Measurements from ENCODE around the gene APBB2. TPM values are rescaled to one million over a fixed set of nuclear protein-coding genes. Genes with fewer than 3 reads are reported as not detected.
"Not testable (repeated sequence)": the region's sequence is repeated elsewhere in the genome, so short reads cannot be mapped to it uniquely, and the experiment has no call there.

APBB2 gene
- polyA plus RNA-seq, 1 donor from 2014 or later: 0.23 TPM

GRCh38 chr4:41052287-41052686, 162.1 kb downstream of the APBB2 start:
- no peaks in the 10 kb centered on the region for H3K4me1 Mint-ChIP-seq
- peaks cover 0 to 2% (median 2%) of the 10 kb centered on the region in 3 donors for H3K9me3 Mint-ChIP-seq
- peaks cover 5% of the 10 kb centered on the region for H3K36me3 Mint-ChIP-seq
- no peak overlapping the region for H3K27ac Mint-ChIP-seq
- peaks cover 8% of the 10 kb centered on the region for H3K27me3 Mint-ChIP-seq
- no peak overlapping the region for H3K4me3 Mint-ChIP-seq

- no peaks in the 10 kb centered on the region for H3K4me1 Mint-ChIP-seq
- H3K4me3 Mint-ChIP-seq: no peak overlapping the region
- peaks cover 8% of the 10 kb centered on the region for H3K27me3 Mint-ChIP-seq
- peaks cover 5% of the 10 kb centered on the region for H3K36me3 Mint-ChIP-seq
- no peak overlapping the region for H3K27ac Mint-ChIP-seq
- peaks cover 0 to 2% (median 0%) of the 10 kb centered on the region in 3 donors for H3K9me3 Mint-ChIP-seq
Observed at GRCh38 chr4:41050880-41051775, 163.2 kb downstream of the APBB2 start.

DNA sequence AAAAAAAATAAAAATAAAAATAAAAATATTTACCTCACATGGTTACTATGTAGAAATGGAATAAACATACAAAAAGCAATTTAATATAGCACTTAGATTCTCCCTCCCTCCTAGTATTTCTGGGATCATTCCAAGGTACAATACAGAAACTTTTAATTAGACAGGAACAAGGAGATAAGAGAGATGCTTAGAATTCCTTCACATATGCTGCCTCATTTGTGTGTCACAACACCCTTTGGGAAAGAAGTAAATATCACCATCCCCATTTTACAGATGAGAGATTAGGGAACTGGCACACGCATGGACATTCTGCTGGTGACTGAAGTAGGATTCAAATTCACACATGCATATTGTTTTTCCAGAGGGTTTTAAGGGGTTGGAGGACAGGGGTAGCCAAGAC, 164.2 kb downstream of the APBB2 start:
- no peak overlapping the region for H3K27ac Mint-ChIP-seq

DNA sequence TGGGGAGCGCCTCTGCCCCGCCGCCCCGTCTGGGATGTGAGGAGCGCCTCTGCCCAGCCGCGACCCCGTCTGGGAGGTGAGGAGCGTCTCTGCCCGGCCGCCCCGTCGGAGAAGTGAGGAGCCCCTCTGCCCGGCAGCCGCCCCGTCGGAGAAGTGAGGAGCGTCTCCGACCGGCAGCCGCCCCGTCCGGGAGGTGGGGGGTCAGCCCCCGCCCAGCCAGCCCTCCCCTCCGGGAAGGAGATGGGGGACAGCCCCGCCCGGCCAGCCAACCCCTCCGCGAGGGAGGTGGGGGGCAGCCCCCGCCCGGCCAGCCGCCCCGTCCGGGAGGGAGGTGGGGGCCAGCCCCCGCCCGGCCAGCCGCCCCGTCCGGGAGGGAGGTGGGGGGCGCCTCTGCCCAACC, 165.2 kb downstream of the APBB2 start:
- not testable (repeated sequence) for H3K27ac Mint-ChIP-seq, H3K4me1 Mint-ChIP-seq, H3K9me3 Mint-ChIP-seq, H3K36me3 Mint-ChIP-seq, H3K27me3 Mint-ChIP-seq, H3K4me3 Mint-ChIP-seq

More for the DNA sequence above, 164.2 kb downstream of the APBB2 start:
- Mint-ChIP-seq H3K27me3 (peaks cover 5% of the 10 kb centered on the region), H3K36me3 (peaks cover 5% of the 10 kb centered on the region), H3K4me1 (no peaks in the 10 kb centered on the region), H3K9me3 (peaks cover 0 to 5% (median 0%) of the 10 kb centered on the region in 3 donors), H3K4me3 (no peak overlapping the region)

GRCh38 chr4:41044791-41045190, 169.6 kb downstream of the APBB2 start:
- Mint-ChIP-seq H3K4me1 (no peaks in the 10 kb centered on the region), H3K4me3 (no peak overlapping the region), H3K27ac (no peak overlapping the region), H3K9me3 (peaks cover 0 to 12% (median 9%) of the 10 kb centered on the region in 3 donors), H3K27me3 (peaks cover 1% of the 10 kb centered on the region), H3K36me3 (no peaks in the 10 kb centered on the region)

- Mint-ChIP-seq H3K9me3 (peaks cover 0 to 12% (median 9%) of the 10 kb centered on the region in 3 donors), H3K27ac (no peak overlapping the region), H3K4me1 (no peaks in the 10 kb centered on the region), H3K36me3 (no peaks in the 10 kb centered on the region), H3K27me3 (peaks cover 1% of the 10 kb centered on the region), H3K4me3 (no peak overlapping the region)
Observed at GRCh38 chr4:41044165-41044564, 170.2 kb downstream of the APBB2 start.

DNA sequence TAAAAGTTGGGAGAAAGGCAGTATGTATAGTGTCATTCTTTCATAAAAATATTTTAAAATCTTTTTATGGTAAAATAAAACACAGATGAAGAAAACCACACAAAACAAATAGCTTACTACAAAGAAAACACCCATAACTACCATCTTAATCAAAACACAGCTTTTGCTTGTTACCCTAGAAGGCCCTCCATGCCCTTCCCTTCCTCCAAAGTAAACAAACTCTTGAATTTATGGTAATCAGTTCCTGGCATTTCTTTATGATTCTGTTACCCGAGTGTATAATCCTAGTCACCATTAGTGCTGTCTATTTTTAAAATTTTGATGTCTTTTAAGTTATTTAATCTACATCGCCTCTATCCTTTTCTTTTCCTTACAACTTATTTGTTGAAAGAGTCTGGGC, 170.9 kb downstream of the APBB2 start:
- no peak overlapping the region for H3K4me3 Mint-ChIP-seq

DNA sequence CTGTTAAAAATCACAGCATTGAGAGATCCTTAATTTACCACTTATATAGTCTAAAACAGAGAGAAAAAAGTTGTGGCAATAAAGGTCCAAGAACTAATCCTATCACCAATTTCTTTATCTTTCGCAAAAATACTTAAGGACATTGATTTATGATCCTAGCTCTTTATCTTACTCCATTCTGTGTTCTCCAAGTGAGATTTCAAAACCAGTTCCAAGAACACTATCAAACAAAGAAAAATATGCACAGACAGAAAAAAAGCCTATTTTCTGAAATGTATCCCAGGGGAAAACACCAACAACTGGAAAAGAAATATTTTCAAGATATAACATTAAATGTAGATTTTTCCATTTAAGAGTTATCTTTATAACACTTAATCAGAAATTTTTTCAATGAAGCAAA, 172.8 kb downstream of the APBB2 start:
- peaks cover 1% of the 10 kb centered on the region for H3K27me3 Mint-ChIP-seq
- H3K4me1 Mint-ChIP-seq: no peaks in the 10 kb centered on the region
- H3K4me3 Mint-ChIP-seq: no peak overlapping the region
- H3K27ac Mint-ChIP-seq: no peak overlapping the region
- H3K9me3 Mint-ChIP-seq: peaks cover 0 to 10% (median 9%) of the 10 kb centered on the region in 3 donors
- no peaks in the 10 kb centered on the region for H3K36me3 Mint-ChIP-seq

More for the DNA sequence above, 170.9 kb downstream of the APBB2 start:
- Mint-ChIP-seq H3K27ac (no peak overlapping the region), H3K9me3 (peaks cover 0 to 12% (median 9%) of the 10 kb centered on the region in 3 donors), H3K36me3 (no peaks in the 10 kb centered on the region), H3K27me3 (peaks cover 1% of the 10 kb centered on the region), H3K4me1 (no peaks in the 10 kb centered on the region)

- no peaks in the 10 kb centered on the region for H3K36me3 Mint-ChIP-seq
Observed at GRCh38 chr4:41039317-41039716, 175.0 kb downstream of the APBB2 start.

DNA sequence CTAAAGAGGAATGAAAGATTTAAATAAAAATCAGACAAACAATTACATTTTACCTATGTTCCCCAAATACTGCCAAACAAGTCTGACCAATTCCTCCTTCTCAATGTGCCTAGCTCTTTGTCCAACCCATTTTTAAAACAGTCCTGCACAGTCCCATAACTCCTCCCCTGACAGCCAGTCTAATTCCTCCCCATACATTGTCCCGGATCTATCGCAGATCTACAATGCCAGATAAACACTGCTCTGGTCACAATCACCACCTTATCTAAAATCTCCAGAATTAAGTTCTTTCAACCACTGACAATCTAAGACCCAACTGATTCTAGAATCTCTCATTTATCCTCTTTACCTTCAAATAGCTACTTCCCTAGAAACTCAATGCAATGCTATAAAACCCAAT, 176.0 kb downstream of the APBB2 start:
- no peaks in the 10 kb centered on the region for H3K9me3 Mint-ChIP-seq
- H3K36me3 Mint-ChIP-seq: no peaks in the 10 kb centered on the region
- H3K27ac Mint-ChIP-seq: no peak overlapping the region
- H3K27me3 Mint-ChIP-seq: peaks cover 1% of the 10 kb centered on the region
- H3K4me1 Mint-ChIP-seq: no peaks in the 10 kb centered on the region
- no peak overlapping the region for H3K4me3 Mint-ChIP-seq

More at GRCh38 chr4:41039317-41039716, 175.0 kb downstream of the APBB2 start:
- Mint-ChIP-seq H3K27me3 (peaks cover 1% of the 10 kb centered on the region), H3K9me3 (peaks cover 0 to 5% (median 2%) of the 10 kb centered on the region in 3 donors), H3K4me3 (no peak overlapping the region), H3K27ac (no peak overlapping the region), H3K4me1 (no peaks in the 10 kb centered on the region)

GRCh38 chr4:41029098-41029497, 185.2 kb downstream of the APBB2 start:
- peaks cover 9 to 29% (median 26%) of the 10 kb centered on the region in 3 donors for H3K9me3 Mint-ChIP-seq
- H3K4me1 Mint-ChIP-seq: no peaks in the 10 kb centered on the region
- no peak overlapping the region for H3K4me3 Mint-ChIP-seq
- no peak overlapping the region for H3K27ac Mint-ChIP-seq
- no peaks in the 10 kb centered on the region for H3K27me3 Mint-ChIP-seq
- H3K36me3 Mint-ChIP-seq: peaks cover 1% of the 10 kb centered on the region

GRCh38 chr4:41028392-41029076, 185.8 kb downstream of the APBB2 start:
- H3K36me3 Mint-ChIP-seq: peaks cover 1% of the 10 kb centered on the region
- H3K9me3 Mint-ChIP-seq: peaks cover 9 to 32% (median 30%) of the 10 kb centered on the region in 3 donors
- no peaks in the 10 kb centered on the region for H3K4me1 Mint-ChIP-seq
- H3K27me3 Mint-ChIP-seq: no peaks in the 10 kb centered on the region
- H3K4me3 Mint-ChIP-seq: no peak overlapping the region
- peak overlapping the region in 1 of 3 donors; percentile 9 for H3K27ac Mint-ChIP-seq

DNA sequence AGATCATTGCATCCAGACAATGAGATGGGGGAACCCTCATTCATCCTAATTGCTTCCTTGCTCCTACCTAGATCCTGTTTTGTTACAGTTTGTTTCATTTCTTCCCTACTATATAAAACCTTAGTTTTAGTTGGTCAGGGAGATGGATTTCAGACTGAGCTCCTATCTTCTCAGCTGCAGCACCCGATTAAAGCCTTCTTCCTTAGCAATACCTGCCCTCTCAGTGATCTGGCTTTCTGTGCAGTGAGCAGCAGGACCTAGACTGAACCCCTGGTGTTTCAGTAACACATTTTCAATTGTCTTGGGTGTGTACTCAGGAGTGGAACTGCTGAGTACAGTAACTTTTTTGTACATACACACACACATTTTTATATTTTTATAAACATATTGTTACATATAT, 187.4 kb downstream of the APBB2 start:
- H3K36me3 Mint-ChIP-seq: peaks cover 1% of the 10 kb centered on the region
- H3K9me3 Mint-ChIP-seq: peaks cover 13 to 37% (median 35%) of the 10 kb centered on the region in 3 donors
- no peaks in the 10 kb centered on the region for H3K4me1 Mint-ChIP-seq
- peak overlapping the region in 2 of 4 donors; percentile 17 to 22 for H3K4me3 Mint-ChIP-seq
- H3K27ac Mint-ChIP-seq: no peak overlapping the region
- no peaks in the 10 kb centered on the region for H3K27me3 Mint-ChIP-seq

- H3K27ac Mint-ChIP-seq: no peak overlapping the region
- no peaks in the 10 kb centered on the region for H3K27me3 Mint-ChIP-seq
- H3K4me3 Mint-ChIP-seq: no peak overlapping the region
- H3K9me3 Mint-ChIP-seq: peaks cover 13 to 42% (median 38%) of the 10 kb centered on the region in 3 donors
- no peaks in the 10 kb centered on the region for H3K4me1 Mint-ChIP-seq
- peaks cover 1% of the 10 kb centered on the region for H3K36me3 Mint-ChIP-seq
Observed at GRCh38 chr4:41025824-41026223, 188.5 kb downstream of the APBB2 start.

Data from IgD-negative memory B cell (primary cell).